Fibroblast of villous mesenchyme (primary cell): Measurements from ENCODE around the gene ARTN. TPM values are rescaled to one million over a fixed set of nuclear protein-coding genes. Genes with fewer than 3 reads are reported as not detected.

ENCODE experiments used
- DNase-seq: peaks from one replicate; pipeline ENCODE4 v3.0.0-alpha.2; 2010; ENCODE audit warnings: low read depth
- H3K4me3 ChIP-seq: 2 replicates; pipeline ENCODE4 v1.5.1; 2011; ENCODE audit warnings: low read depth, mild to moderate bottlenecking, low read length
- CTCF ChIP-seq: IDR thresholded peaks from 2 replicates; pipeline ENCODE4 v1.5.1; 2012; ENCODE audit warnings: low read depth, mild to moderate bottlenecking, low read length; ENCODE audit not compliant: insufficient read depth
- total RNA-seq: library from RNA; depleted of rRNA; stranded (reverse); fragments of >200 nt; gene quantifications from 2 replicates; pipeline ENCODE4 v1.2.3, GENCODE V29; 2012

Gene ARTN
- total RNA-seq, 1 donor, result 0.86 TPM

DNA sequence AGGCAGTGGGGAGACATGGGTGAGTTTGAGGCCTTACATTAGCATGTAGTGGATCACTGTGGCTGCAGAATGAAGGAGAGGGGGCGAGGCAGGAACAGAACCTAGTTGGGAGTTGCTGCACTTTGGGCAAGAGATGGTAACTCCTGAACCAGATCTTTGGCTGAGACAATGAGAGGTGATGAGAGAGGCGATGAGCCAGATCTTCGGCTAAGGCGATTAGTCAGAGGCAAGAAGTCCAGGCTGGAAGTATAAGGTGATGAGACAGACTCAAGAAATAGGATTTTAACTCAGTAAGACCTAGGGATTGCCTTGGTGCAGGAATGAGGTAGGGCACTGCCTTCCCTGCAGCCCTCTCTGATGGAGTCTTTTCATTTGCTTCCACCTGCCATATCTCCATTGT, 9.1 kb upstream of the ARTN start:
- DNase-seq, result no peak
- no peak overlapping the region for H3K4me3 ChIP-seq
- TF ChIP-seq CTCF, result no peak

DNA sequence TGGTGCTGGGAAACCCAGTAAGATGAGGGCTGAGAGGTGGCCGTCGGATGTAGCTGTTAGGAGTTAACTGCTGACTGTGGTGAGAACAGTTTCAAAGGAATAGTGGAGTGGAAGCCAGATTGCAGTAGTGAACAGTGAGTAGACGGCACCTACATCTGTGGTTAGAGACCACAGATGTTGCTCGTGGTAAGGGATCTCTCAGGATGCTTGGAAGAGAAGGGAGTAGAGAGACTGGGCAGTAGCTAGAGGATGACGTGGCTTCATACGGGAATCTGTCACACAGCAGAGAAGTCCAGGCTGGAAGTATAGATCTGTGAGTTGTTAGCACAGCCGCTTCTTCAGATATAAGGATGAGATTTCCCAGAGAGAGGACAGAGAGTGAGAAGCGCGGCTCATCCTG, 7.8 kb upstream of the ARTN start:
- DNase-seq, result no peak
- no peak for TF ChIP-seq CTCF
- H3K4me3 ChIP-seq, result no peak overlapping the region

GRCh38 chr1:43930168-43930948, 3.2 kb upstream of the ARTN start:
- peak; percentile 38 for TF ChIP-seq CTCF
- no peak overlapping the region for H3K4me3 ChIP-seq
- no peak for DNase-seq

- H3K4me3 ChIP-seq, result no peak overlapping the region
- no peak for DNase-seq
These were observed 2.7 kb upstream of the ARTN start for GRCh38 chr1:43930949-43931275.

GRCh38 chr1:43931711-43932660, 1.6 kb upstream of the ARTN start:
- no peak overlapping the region for H3K4me3 ChIP-seq
- no peak for DNase-seq
- no peak for TF ChIP-seq CTCF

More at GRCh38 chr1:43930949-43931275, 2.7 kb upstream of the ARTN start:
- TF ChIP-seq CTCF, result no peak

- TF ChIP-seq CTCF, result no peak
- peak overlapping the region; percentile 57 for H3K4me3 ChIP-seq
- peak; percentile 18 for DNase-seq
These were observed 715 bp upstream of the ARTN start for GRCh38 chr1:43932786-43933385.
